ENCODE measurements around the gene OXER1. TPM values are rescaled to one million over a fixed set of nuclear protein-coding genes. Genes with fewer than 3 reads are reported as not detected.
A peak's percentile ranks its signal among the peaks of the same experiment; 100 is the strongest.

Gene OXER1
- total and polyA plus RNA-seq, 12 donors, result 0.20 to 1.2 (median 0.49) TPM

- Histone ChIP-seq H3K36me3 (peaks cover 0 to 24% (median 0%) of the 10 kb centered on the region in 9 donors), H3K9me3 (peaks cover 0 to 7% (median 0%) of the 10 kb centered on the region in 11 donors), H3K4me3 (no peak overlapping the region), H3K27ac (no peak overlapping the region), H3K27me3 (peaks cover 0 to 4% (median 0%) of the 10 kb centered on the region in 7 donors), H3K4me1 (peaks cover 0 to 7% (median 0%) of the 10 kb centered on the region in 9 donors)
- DNase-seq, result no peak
- TF ChIP-seq CTCF (IDR thresholded peaks at IDR 0.05), result no peak
- ATAC-seq, result no peak
- WGBS, 2 donors, result 69 to 81% methylated on average over 6 to 7 of the region's 7 CpGs
- intact Hi-C loops (cut with DNase I), result no loop called here
These were observed 20.4 kb upstream of the OXER1 start for GRCh38 chr2:42784204-42784880.

- Histone ChIP-seq H3K36me3 (peaks cover 0 to 24% (median 0%) of the 10 kb centered on the region in 9 donors), H3K9me3 (peaks cover 0 to 8% (median 0%) of the 10 kb centered on the region in 11 donors), H3K4me1 (peaks cover 0 to 7% (median 0%) of the 10 kb centered on the region in 9 donors), H3K27me3 (no peaks in the 10 kb centered on the region), H3K4me3 (no peak overlapping the region), H3K27ac (no peak overlapping the region)
- TF ChIP-seq CTCF (IDR thresholded peaks at IDR 0.05), result no peak
- no peak for ATAC-seq
- intact Hi-C loops (cut with DNase I), result no loop called here
- 92 to 93% methylated on average over 9 of the region's 9 CpGs for WGBS, 2 donors
- no peak for DNase-seq
These were observed 19.6 kb upstream of the OXER1 start for GRCh38 chr2:42783511-42783910.

- H3K4me3 ChIP-seq, result no peak overlapping the region
- DNase-seq, result no peak
- H3K27me3 ChIP-seq, result no peaks in the 10 kb centered on the region
- intact Hi-C loops (cut with DNase I), result no loop called here
- TF ChIP-seq CTCF (IDR thresholded peaks at IDR 0.05), result no peak
- ATAC-seq, result no peak
- 89 to 93% methylated on average over 1 of the region's 1 CpG for WGBS, 2 donors
- H3K9me3 ChIP-seq, result peaks cover 0 to 18% (median 0%) of the 10 kb centered on the region in 11 donors
- H3K27ac ChIP-seq, result no peak overlapping the region
- H3K36me3 ChIP-seq, result peaks cover 0 to 24% (median 0%) of the 10 kb centered on the region in 9 donors
- peaks cover 0 to 2% (median 0%) of the 10 kb centered on the region in 9 donors for H3K4me1 ChIP-seq
These were observed 17.2 kb upstream of the OXER1 start for GRCh38 chr2:42781181-42781580.

- no peak for TF ChIP-seq CTCF (IDR thresholded peaks at IDR 0.05)
These were observed 14.2 kb upstream of the OXER1 start for GRCh38 chr2:42777883-42778805.

More at GRCh38 chr2:42777883-42778805, 14.2 kb upstream of the OXER1 start:
- DNase-seq (no peak), ATAC-seq (peak in 1 of 8 donors; percentile 35)
- Histone ChIP-seq H3K4me1 (no peaks in the 10 kb centered on the region), H3K27me3 (no peaks in the 10 kb centered on the region), H3K9me3 (peaks cover 0 to 18% (median 0%) of the 10 kb centered on the region in 11 donors), H3K4me3 (no peak overlapping the region), H3K27ac (no peak overlapping the region), H3K36me3 (peaks cover 0 to 16% (median 0%) of the 10 kb centered on the region in 9 donors)
- intact Hi-C loops (cut with DNase I), result no loop called here
- WGBS, 2 donors, result 96 to 99% methylated on average over 3 of the region's 3 CpGs

Measured in heart right ventricle (tissue), 16 donors.